Suprapubic skin (tissue), 3 donors: Measurements from ENCODE around the gene PLA2G4C.

ENCODE experiments used
- CTCF ChIP-seq, 2 donors: fragments of 200-600 bp in 1 of 2; fragments of 450-650 bp in 1 of 2; sonication (generic) in 1 of 2; IDR thresholded peaks; one replicate each; pipeline ENCODE4 v1.5.1; 2016 to 2019; ENCODE audit warnings: antibody characterized with exemption in 2 of 2, mild to moderate bottlenecking in 1 of 2, moderate library complexity in 1 of 2
- POLR2AphosphoS5 ChIP-seq, 3 donors: sonication (generic); formaldehyde crosslinking; IDR thresholded peaks; one replicate each; pipeline ENCODE4 v1.6.1; 2017; ENCODE audit warnings: antibody characterized with exemption in 3 of 3

DNA sequence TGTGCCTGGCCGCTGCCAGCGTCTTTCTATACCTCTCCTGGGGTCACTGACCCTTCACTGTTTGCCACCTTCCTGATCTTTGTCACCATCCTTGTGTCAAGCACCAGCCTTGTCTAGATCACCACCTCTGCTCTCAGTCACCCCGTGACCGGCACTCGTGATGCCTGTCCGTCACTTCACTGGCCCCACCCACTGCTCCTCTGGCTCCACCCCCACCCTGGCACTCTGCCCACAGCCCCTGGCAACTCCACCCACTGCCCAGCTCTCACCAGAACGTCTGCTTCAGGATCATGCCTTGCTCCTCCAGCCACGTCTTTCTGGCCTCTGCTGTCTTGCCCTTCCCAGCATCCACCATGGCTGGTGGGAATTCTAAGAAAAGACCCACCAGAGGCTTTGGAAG lies 24.8 kb upstream of the PLA2G4C start:
- TF ChIP-seq CTCF (IDR thresholded peaks at IDR 0.05) (no peak), POLR2AphosphoS5 (IDR thresholded peaks at IDR 0.05) (no peak)
